OCI-LY3 (cell line): ENCODE results near the gene NCOA3.
A peak's percentile ranks its signal among the peaks of the same experiment; 100 is the strongest.
"Not testable (repeated sequence)": the region's sequence is repeated elsewhere in the genome, so short reads cannot be mapped to it uniquely, and the experiment has no call there.

ENCODE experiments used
- H2AFZ ChIP-seq: fragments of 200-600, 300-600 bp; shearing (Covaris generic); 2 replicates; pipeline ENCODE4 v1.6.0; 2014; ENCODE audit warnings: antibody characterized with exemption, low read depth, low read length
- H3K27ac ChIP-seq: fragments of 200-600, 300-600 bp; sonication (generic); 2 replicates; pipeline ENCODE4 v1.5.1; 2014; ENCODE audit warnings: mild to moderate bottlenecking, low read length, moderate library complexity, mixed read lengths
- H3K27me3 ChIP-seq: fragments of 200-600, 300-600 bp; sonication (generic); 2 replicates; pipeline ENCODE4 v1.6.1; 2014; ENCODE audit warnings: low read depth, low read length, mixed read lengths
- H3K36me3 ChIP-seq: fragments of 200-600, 300-600 bp; sonication (generic); replicated peaks from 2 replicates; pipeline ENCODE3; 2014; ENCODE audit warnings: low read depth, low read length, mixed read lengths
- H3K4me1 ChIP-seq: fragments of 300-600, 200-600 bp; sonication (generic); 2 replicates; pipeline ENCODE4 v1.6.1; 2014; ENCODE audit warnings: low read length, mixed read lengths
- H3K4me2 ChIP-seq: fragments of 200-600, 300-600 bp; sonication (generic); 2 replicates; pipeline ENCODE4 v1.6.1; 2014; ENCODE audit warnings: low read length, mixed read lengths
- H3K4me3 ChIP-seq: fragments of 300-600, 200-600 bp; sonication (generic); 2 replicates; pipeline ENCODE4 v1.5.1; 2014; ENCODE audit warnings: antibody characterized with exemption, mild to moderate bottlenecking, low read length, moderate library complexity
- H3K79me2 ChIP-seq: fragments of 300-600, 200-600 bp; shearing (Covaris generic); 2 replicates; pipeline ENCODE4 v1.6.1; 2014; ENCODE audit warnings: mild to moderate bottlenecking, low read length, mixed read lengths
- H3K9ac ChIP-seq: fragments of 300-600, 200-600 bp; shearing (Covaris generic); 2 replicates; pipeline ENCODE4 v1.6.0; 2014; ENCODE audit warnings: mild to moderate bottlenecking, low read length, moderate library complexity
- H3K9me3 ChIP-seq: fragments of 200-600, 300-600 bp; shearing (Covaris generic); 2 replicates; pipeline ENCODE4 v1.6.1; 2014; ENCODE audit warnings: low read length, mixed read lengths; ENCODE audit not compliant: insufficient read depth
- H4K20me1 ChIP-seq: fragments of 200-600, 300-600 bp; sonication (generic); 2 replicates; pipeline ENCODE4 v1.6.1; 2016; ENCODE audit warnings: low read length, mixed read lengths; ENCODE audit not compliant: insufficient read depth
- CTCF ChIP-seq: fragments of 200-600, 300-600 bp; sonication (generic); IDR thresholded peaks from 2 replicates; pipeline ENCODE4 v1.5.1; 2014; ENCODE audit warnings: antibody characterized with exemption, low read length, low read depth
- EZH2phosphoT487 ChIP-seq: fragments of 200-600 bp; shearing (Covaris generic); IDR thresholded peaks from 2 replicates; pipeline ENCODE4 v1.6.1; 2018; ENCODE audit warnings: antibody characterized with exemption, mixed run types, low read depth

Gene NCOA3

GRCh38 chr20:47506850-47507249, 5.2 kb downstream of the NCOA3 start:
- TF ChIP-seq CTCF = no peak
- TF ChIP-seq EZH2phosphoT487 = no peak
- Histone ChIP-seq H4K20me1 (peaks cover 83% of the 10 kb centered on the region), H3K27me3 (no peaks in the 10 kb centered on the region; the same call in 1 of the 2 replicates), H3K9ac (0 out of 2 replicates have a peak overlapping the region, but pooled peaks have one; percentile 0), H3K36me3 (peaks cover 54% of the 10 kb centered on the region), H3K9me3 (no peaks in the 10 kb centered on the region), H3K4me3 (peak overlapping the region; percentile 27), H3K79me2 (peaks cover 100% of the 10 kb centered on the region), H3K4me2 (peak overlapping the region; percentile 60), H3K4me1 (peaks cover 48% of the 10 kb centered on the region), H2AFZ (no peak overlapping the region), H3K27ac (peak overlapping the region; percentile 16)

GRCh38 chr20:47507275-47507981, 5.7 kb downstream of the NCOA3 start:
- H3K4me3 ChIP-seq = peak overlapping the region; percentile 27
- not testable (repeated sequence) for H3K27me3 ChIP-seq, H3K9me3 ChIP-seq, H2AFZ ChIP-seq
- H4K20me1 ChIP-seq = peaks cover 88% of the 10 kb centered on the region
- H3K79me2 ChIP-seq = peaks cover 100% of the 10 kb centered on the region
- H3K4me2 ChIP-seq = peak overlapping the region; percentile 60
- H3K4me1 ChIP-seq = peaks cover 49% of the 10 kb centered on the region
- peak overlapping the region; percentile 16 for H3K27ac ChIP-seq
- 0 out of 2 replicates have a peak overlapping the region, but pooled peaks have one; percentile 0 for H3K9ac ChIP-seq
- H3K36me3 ChIP-seq = peaks cover 55% of the 10 kb centered on the region

- no peak overlapping the region for H3K4me3 ChIP-seq
- TF ChIP-seq CTCF (no peak), EZH2phosphoT487 (no peak)
- H3K4me1 ChIP-seq = peaks cover 52% of the 10 kb centered on the region
- H3K27me3 ChIP-seq = no peaks in the 10 kb centered on the region
- peaks cover 55% of the 10 kb centered on the region for H3K36me3 ChIP-seq
- H3K9ac ChIP-seq = no peak overlapping the region
- no peaks in the 10 kb centered on the region for H3K9me3 ChIP-seq
- H3K27ac ChIP-seq = peak overlapping the region; percentile 10
- H3K4me2 ChIP-seq = peak overlapping the region; percentile 60; the same call in 1 of the 2 replicates
- H3K79me2 ChIP-seq = peaks cover 100% of the 10 kb centered on the region
- H2AFZ ChIP-seq = no peak overlapping the region
- H4K20me1 ChIP-seq = peaks cover 92% of the 10 kb centered on the region
Measured at GRCh38 chr20:47508278-47508677, 6.6 kb downstream of the NCOA3 start.

GRCh38 chr20:47509104-47509661, 7.5 kb downstream of the NCOA3 start:
- no peak overlapping the region for H3K9ac ChIP-seq
- no peak overlapping the region for H3K27ac ChIP-seq
- H2AFZ ChIP-seq = no peak overlapping the region
- H3K79me2 ChIP-seq = peaks cover 100% of the 10 kb centered on the region
- TF ChIP-seq EZH2phosphoT487 = no peak
- no peak for TF ChIP-seq CTCF
- H3K9me3 ChIP-seq = no peaks in the 10 kb centered on the region
- H3K4me1 ChIP-seq = peaks cover 47% of the 10 kb centered on the region
- no peaks in the 10 kb centered on the region for H3K27me3 ChIP-seq
- H4K20me1 ChIP-seq = peaks cover 90% of the 10 kb centered on the region
- H3K4me3 ChIP-seq = no peak overlapping the region
- peaks cover 51% of the 10 kb centered on the region for H3K36me3 ChIP-seq
- no peak overlapping the region for H3K4me2 ChIP-seq
